ENCODE data around the gene NKAIN4.
"Not testable (repeated sequence)": the region's sequence is repeated elsewhere in the genome, so short reads cannot be mapped to it uniquely, and the experiment has no call there.

NKAIN4 gene

GRCh38 chr20:63258781-63259180, 4.5 kb upstream of the NKAIN4 start:
- no peak for DNase-seq (ENCODE audit: low read depth in 1 of 2, low spot score in 1 of 2)

DNA sequence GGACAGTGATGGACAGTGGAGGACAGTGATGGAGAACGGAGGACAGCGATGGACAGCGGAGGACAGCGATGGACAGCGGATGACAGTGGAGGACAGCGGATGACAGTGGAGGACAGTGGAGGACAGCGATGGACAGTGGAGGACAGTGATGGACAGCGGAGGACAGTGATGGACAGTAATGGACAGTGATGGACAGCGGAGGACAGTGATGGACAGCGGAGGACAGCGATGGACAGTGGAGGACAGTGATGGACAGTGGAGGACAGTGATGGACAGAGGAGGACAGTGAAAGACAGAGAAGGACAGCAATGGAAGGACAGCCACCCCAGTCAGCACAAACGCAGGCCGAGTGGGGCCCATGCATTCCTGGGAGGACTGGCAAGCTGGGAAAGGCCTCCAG, 3.4 kb upstream of the NKAIN4 start:
- no peak for DNase-seq (ENCODE audit: low read depth in 1 of 2, low spot score in 1 of 2)

DNA sequence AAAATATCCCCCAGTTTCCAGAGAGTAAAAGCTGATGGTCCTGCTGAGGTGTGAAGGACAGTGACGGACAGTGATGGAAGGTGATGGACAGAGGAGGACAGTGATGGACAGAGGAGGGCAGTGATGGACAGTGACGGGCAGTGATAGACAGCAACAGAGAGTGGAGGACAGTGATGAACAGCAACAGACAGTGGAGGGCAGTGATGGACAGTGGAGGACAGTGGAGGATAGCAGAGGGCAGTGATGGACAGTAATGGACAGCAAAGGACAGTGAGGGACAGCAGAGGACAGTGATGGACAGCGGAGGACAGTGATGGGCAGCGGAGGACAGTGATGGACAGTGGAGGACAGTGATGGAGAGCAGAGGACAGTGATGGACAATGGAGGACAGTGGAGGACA, 2.7 kb upstream of the NKAIN4 start:
- DNase-seq (ENCODE audit: low read depth in 1 of 2, low spot score in 1 of 2) = no peak

- DNase-seq (ENCODE audit: low read depth in 1 of 2, low spot score in 1 of 2) = no peak
These were observed 1.9 kb upstream of the NKAIN4 start for GRCh38 chr20:63255931-63256704.

DNA sequence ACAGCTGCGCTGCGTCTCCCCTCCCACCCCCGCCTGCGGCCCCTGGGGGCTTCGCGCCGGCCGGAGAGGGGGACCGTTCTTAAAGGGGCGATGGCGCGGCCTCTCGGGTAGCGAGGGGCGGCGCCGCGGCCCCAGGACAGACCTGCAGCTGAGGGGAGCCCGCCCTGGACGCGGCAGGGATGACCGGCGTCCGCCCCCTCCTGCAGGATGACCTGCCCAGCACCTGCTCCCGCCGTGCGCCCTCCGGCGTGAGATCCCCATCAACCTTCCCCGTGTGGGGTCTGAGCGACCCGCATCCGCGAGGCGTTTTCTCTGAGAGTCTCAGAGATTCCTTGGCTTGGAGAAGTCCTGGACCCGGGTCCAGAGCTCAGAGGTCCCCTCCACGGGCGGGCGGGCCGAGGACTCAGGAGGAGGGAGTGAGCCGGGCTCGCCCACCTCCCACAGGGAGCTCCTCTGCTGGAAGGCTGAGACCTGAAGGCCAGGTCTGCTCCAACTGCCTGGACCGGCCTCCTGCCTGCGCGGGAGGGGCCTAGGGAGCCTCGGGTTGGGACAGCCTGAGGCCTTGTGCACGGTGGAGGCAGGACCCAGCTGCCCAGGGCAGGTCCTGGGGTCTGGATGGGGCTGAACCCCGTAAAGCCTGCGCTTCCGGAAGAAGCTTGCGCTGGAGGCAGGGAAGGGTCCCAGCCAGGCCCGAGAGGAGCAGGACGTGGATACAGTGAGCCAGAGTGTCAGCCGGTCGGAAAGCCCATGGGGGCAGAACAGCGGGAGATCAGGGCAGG, 532 bp upstream of the NKAIN4 start:
- no peak for DNase-seq (ENCODE audit: low read depth in 1 of 2, low spot score in 1 of 2)

GRCh38 chr20:63253438-63254231, 628 bp downstream of the NKAIN4 start:
- DNase-seq (ENCODE audit: low read depth in 1 of 2, low spot score in 1 of 2) = no peak

DNA sequence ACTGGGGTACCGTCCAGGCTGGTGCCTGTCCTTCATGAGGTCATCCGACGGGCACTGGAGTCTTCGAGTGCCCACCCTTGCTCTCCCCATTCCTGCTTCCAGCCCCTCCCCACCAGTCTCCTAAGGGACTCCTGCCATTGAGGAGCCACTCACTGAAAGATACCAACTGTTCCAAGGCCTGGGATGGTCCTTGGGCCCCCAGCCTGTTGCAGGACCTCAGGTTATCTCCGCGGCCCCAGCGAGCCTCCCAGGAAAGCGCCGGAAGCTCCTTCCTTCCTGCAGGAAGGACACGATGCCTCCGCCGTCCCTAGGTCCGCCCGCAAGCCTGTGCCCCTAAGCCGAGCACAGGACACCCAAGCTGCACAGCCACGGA, 1.2 kb downstream of the NKAIN4 start:
- DNase-seq (ENCODE audit: low read depth in 1 of 2, low spot score in 1 of 2) = no peak

- no peak for DNase-seq (ENCODE audit: low read depth in 1 of 2, low spot score in 1 of 2)
These were observed 2.0 kb downstream of the NKAIN4 start for GRCh38 chr20:63252284-63252711.

GRCh38 chr20:63251350-63251749, 2.9 kb downstream of the NKAIN4 start:
- not testable (repeated sequence) for DNase-seq (ENCODE audit: low read depth in 1 of 2, low spot score in 1 of 2)

GRCh38 chr20:63249891-63250290, 4.4 kb downstream of the NKAIN4 start:
- no peak for DNase-seq (ENCODE audit: low read depth in 1 of 2, low spot score in 1 of 2)

- no peak for DNase-seq (ENCODE audit: low read depth in 1 of 2, low spot score in 1 of 2)
These were observed 5.2 kb downstream of the NKAIN4 start for GRCh38 chr20:63248835-63249591.

GRCh38 chr20:63247671-63248228, 6.5 kb downstream of the NKAIN4 start:
- DNase-seq (ENCODE audit: low read depth in 1 of 2, low spot score in 1 of 2) = no peak

- DNase-seq (ENCODE audit: low read depth in 1 of 2, low spot score in 1 of 2) = no peak
These were observed 7.6 kb downstream of the NKAIN4 start for GRCh38 chr20:63246490-63247288.

- no peak for DNase-seq (ENCODE audit: low read depth in 1 of 2, low spot score in 1 of 2)
These were observed 9.8 kb downstream of the NKAIN4 start for GRCh38 chr20:63244468-63244867.

DNA sequence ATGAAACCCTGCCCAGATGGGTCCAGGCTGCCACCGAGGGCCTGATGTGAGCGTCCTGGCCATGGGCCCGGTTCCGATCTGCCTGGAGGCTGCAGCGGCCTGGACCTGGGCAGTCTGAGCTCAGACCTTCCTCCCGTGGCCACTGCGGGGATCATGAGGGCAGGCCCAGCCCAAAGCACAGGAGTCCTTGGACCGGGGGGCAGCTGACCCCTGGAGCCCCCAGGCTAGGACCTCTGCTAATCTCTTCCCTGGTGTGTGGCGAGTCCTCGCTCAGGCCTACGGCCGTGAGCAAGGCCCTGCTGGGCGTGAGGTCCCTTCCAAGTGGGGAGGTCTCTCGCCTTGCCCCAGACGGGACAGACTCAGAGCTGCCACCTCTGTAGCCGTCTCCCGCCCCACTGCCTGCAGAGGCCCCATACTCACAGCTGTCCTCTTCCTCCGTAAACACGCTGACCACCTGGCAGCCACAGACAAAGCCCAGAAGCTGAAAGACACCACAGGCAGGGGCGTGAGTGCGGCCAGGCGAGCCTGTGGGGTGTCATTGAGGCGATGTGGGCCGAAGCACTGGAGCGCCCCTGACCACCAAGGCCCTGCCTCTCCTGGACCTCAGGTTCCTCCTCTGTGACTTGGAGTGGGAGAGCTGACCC, 10.5 kb downstream of the NKAIN4 start:
- no peak for DNase-seq (ENCODE audit: low read depth in 1 of 2, low spot score in 1 of 2)

DNA sequence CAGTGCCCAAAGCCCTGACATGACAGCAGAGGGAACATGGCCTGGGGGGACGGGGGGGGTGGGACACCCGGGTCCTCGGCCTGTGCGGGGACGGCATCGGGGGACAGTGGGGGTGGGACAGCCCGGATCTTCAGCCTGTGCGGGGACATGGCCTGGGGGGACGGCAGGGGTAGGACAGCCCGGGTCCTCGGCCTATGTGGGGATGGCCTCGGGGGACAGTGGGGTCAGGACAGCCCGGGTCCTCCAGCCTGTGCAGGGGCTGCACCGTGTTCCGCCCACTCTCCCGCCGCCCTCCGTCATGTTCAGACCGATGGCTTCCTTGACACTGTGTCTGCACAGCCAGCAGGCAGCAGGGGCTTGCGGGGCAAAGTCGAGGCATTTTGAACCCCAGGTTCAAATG, 11.5 kb downstream of the NKAIN4 start:
- no peak for DNase-seq (ENCODE audit: low read depth in 1 of 2, low spot score in 1 of 2)

DNA sequence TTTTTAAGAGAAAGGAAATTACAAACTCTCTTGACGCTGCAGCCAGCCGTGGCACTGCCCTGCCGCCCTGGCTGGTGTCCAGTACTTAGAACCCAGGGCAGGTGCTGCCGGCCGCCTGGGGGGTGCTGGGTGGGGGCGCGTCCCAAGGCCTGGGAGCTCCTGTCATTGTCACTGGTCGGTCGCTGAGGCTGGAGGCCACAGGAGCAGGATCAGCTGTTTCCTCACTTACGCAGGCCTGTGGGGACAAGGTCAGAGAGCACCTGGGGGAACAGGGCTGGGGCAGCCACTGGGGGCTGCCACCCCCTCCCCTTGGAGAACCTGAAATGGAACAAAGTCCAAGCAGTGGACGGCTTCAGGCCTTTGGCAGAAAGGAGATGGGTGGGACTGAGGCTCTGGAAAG, 13.0 kb downstream of the NKAIN4 start:
- no peak for DNase-seq (ENCODE audit: low read depth in 1 of 2, low spot score in 1 of 2)

- no peak for DNase-seq (ENCODE audit: low read depth in 1 of 2, low spot score in 1 of 2)
These were observed 14.3 kb downstream of the NKAIN4 start for GRCh38 chr20:63240004-63240403.

- DNase-seq (ENCODE audit: low read depth in 1 of 2, low spot score in 1 of 2) = no peak
These were observed 14.8 kb downstream of the NKAIN4 start for GRCh38 chr20:63239431-63239830.

All from activated T-helper 1 cell treated with anti-CD3 and anti-CD28 coated beads, Interleukin-2, amount 50 U/mL, for 16 hours (primary cell).